NT2/D1 (cell line): Measurements from ENCODE around the gene PDE6G.

Source experiments
- DNase-seq: peaks from one replicate; pipeline ENCODE4 v3.0.0-alpha.2; 2011; ENCODE audit warnings: low read depth, low spot score
- H3K27me3 ChIP-seq: 2 replicates; pipeline ENCODE4 v1.6.0; 2011; ENCODE audit warnings: mild to moderate bottlenecking; ENCODE audit not compliant: insufficient read length, insufficient read depth
- H3K36me3 ChIP-seq: 2 replicates; pipeline ENCODE4 v1.6.1; 2011; ENCODE audit warnings: mild to moderate bottlenecking, low read length, mixed read lengths; ENCODE audit not compliant: insufficient read depth, insufficient read length
- H3K4me1 ChIP-seq: 2 replicates; pipeline ENCODE4 v1.5.1; 2011; ENCODE audit not compliant: insufficient read depth, insufficient read length
- H3K4me3 ChIP-seq: 2 replicates; pipeline ENCODE4 v1.5.1; 2011; ENCODE audit warnings: low read depth; ENCODE audit not compliant: insufficient read length
- H3K9ac ChIP-seq: 2 replicates; pipeline ENCODE4 v1.6.0; 2011; ENCODE audit warnings: low read depth; ENCODE audit not compliant: insufficient read length
- H3K9me3 ChIP-seq: 2 replicates; pipeline ENCODE4 v1.5.1; 2011; ENCODE audit warnings: mild to moderate bottlenecking, low read length; ENCODE audit not compliant: insufficient read depth
- SUZ12 ChIP-seq: IDR thresholded peaks from 2 replicates; pipeline ENCODE4 v1.6.1; 2011; ENCODE audit not compliant: insufficient read length, insufficient read depth; ENCODE audit errors: extremely low read depth
- YY1 ChIP-seq: IDR thresholded peaks from 2 replicates; pipeline ENCODE4 v1.6.1; 2011; ENCODE audit not compliant: insufficient read length, insufficient read depth
- ZNF274 ChIP-seq: IDR thresholded peaks from 2 replicates; pipeline ENCODE4 v1.6.1; 2011; ENCODE audit warnings: mild to moderate bottlenecking, low read depth, low read length

Gene PDE6G

GRCh38 chr17:81686614-81687013 lies 30.3 kb upstream of the PDE6G start:
- TF ChIP-seq SUZ12 (no peak), YY1 (no peak), ZNF274 (no peak)
- no peaks in the 10 kb centered on the region for H3K27me3 ChIP-seq
- no peak overlapping the region for H3K9ac ChIP-seq
- H3K4me1 ChIP-seq, result peaks cover 14% of the 10 kb centered on the region
- H3K36me3 ChIP-seq, result peaks cover 76% of the 10 kb centered on the region
- H3K9me3 ChIP-seq, result no peaks in the 10 kb centered on the region
- DNase-seq, result no peak
- H3K4me3 ChIP-seq, result no peak overlapping the region

- no peak for TF ChIP-seq ZNF274
- no peak for TF ChIP-seq YY1
- TF ChIP-seq SUZ12, result no peak
- no peaks in the 10 kb centered on the region for H3K9me3 ChIP-seq
- peak overlapping the region; percentile 94 for H3K9ac ChIP-seq
- peaks cover 75% of the 10 kb centered on the region for H3K36me3 ChIP-seq
- no peaks in the 10 kb centered on the region for H3K27me3 ChIP-seq
- H3K4me3 ChIP-seq, result peak overlapping the region; percentile 91
- H3K4me1 ChIP-seq, result peaks cover 14% of the 10 kb centered on the region
- DNase-seq, result no peak
These were observed 28.8 kb upstream of the PDE6G start for GRCh38 chr17:81685108-81685507.

GRCh38 chr17:81684442-81684911 lies 28.1 kb upstream of the PDE6G start:
- no peak for TF ChIP-seq ZNF274
- TF ChIP-seq YY1, result no peak
- no peak for TF ChIP-seq SUZ12
- DNase-seq, result no peak
- H3K9ac ChIP-seq, result peak overlapping the region; percentile 94
- H3K4me1 ChIP-seq, result peaks cover 14% of the 10 kb centered on the region
- no peaks in the 10 kb centered on the region for H3K9me3 ChIP-seq
- H3K4me3 ChIP-seq, result peak overlapping the region; percentile 91
- H3K27me3 ChIP-seq, result no peaks in the 10 kb centered on the region
- peaks cover 74% of the 10 kb centered on the region for H3K36me3 ChIP-seq

- H3K4me3 ChIP-seq, result peak within 1 kb of the TSS; percentile 97
- H3K4me1 ChIP-seq, result peaks cover 14% of the 10 kb centered on the region
- no peaks in the 10 kb centered on the region for H3K9me3 ChIP-seq
- H3K36me3 ChIP-seq, result peaks cover 67% of the 10 kb centered on the region
- peak within 1 kb of the TSS; percentile 99 for H3K9ac ChIP-seq
- no peaks in the 10 kb centered on the region for H3K27me3 ChIP-seq
- TF ChIP-seq YY1, result no peak
- no peak for TF ChIP-seq ZNF274
- TF ChIP-seq SUZ12, result no peak
- peak; percentile 96 for DNase-seq
These were observed 27.5 kb upstream of the PDE6G start, which contains the start of the genes ARL16 and HGS for GRCh38 chr17:81683584-81684441. ARL16 (minus strand) TSS chr17:81683797; CDS start chr17:81683753, 44 bp downstream. HGS (plus strand) TSS chr17:81684011; CDS start chr17:81684067, 56 bp downstream.

GRCh38 chr17:81683208-81683583 lies 26.9 kb upstream of the PDE6G start:
- Histone ChIP-seq H3K27me3 (no peaks in the 10 kb centered on the region), H3K9ac (peak overlapping the region; percentile 99), H3K9me3 (no peaks in the 10 kb centered on the region), H3K4me1 (peaks cover 14% of the 10 kb centered on the region), H3K36me3 (peaks cover 61% of the 10 kb centered on the region), H3K4me3 (peak overlapping the region; percentile 97)
- no peak for DNase-seq
- TF ChIP-seq ZNF274, result no peak
- peak; percentile 3 for TF ChIP-seq YY1

GRCh38 chr17:81682565-81683207 lies 26.3 kb upstream of the PDE6G start:
- H3K4me1 ChIP-seq, result peaks cover 14% of the 10 kb centered on the region

GRCh38 chr17:81681672-81682071 lies 25.3 kb upstream of the PDE6G start:
- Histone ChIP-seq H3K9me3 (no peaks in the 10 kb centered on the region), H3K4me3 (no peak overlapping the region), H3K9ac (no peak overlapping the region), H3K4me1 (peaks cover 14% of the 10 kb centered on the region), H3K36me3 (peaks cover 49% of the 10 kb centered on the region), H3K27me3 (no peaks in the 10 kb centered on the region)
- DNase-seq, result no peak
- TF ChIP-seq YY1 (no peak), ZNF274 (no peak), SUZ12 (no peak)

More at GRCh38 chr17:81682565-81683207, 26.3 kb upstream of the PDE6G start:
- Histone ChIP-seq H3K27me3 (no peaks in the 10 kb centered on the region), H3K9me3 (no peaks in the 10 kb centered on the region), H3K36me3 (peaks cover 56% of the 10 kb centered on the region), H3K9ac (peak overlapping the region; percentile 99), H3K4me3 (peak overlapping the region; percentile 97)
- no peak for TF ChIP-seq YY1
- no peak for TF ChIP-seq SUZ12
- TF ChIP-seq ZNF274, result no peak
- DNase-seq, result no peak
